GM21528 (cell line): Measurements from ENCODE around the gene HMGXB3.
"Not testable (repeated sequence)": the region's sequence is repeated elsewhere in the genome, so short reads cannot be mapped to it uniquely, and the experiment has no call there.

Experiments used
- ATAC-seq: cut with Tn5 transposase; IDR thresholded peaks from one replicate; pipeline ENCODE4 v1.9.1; 2021; ENCODE audit warnings: mild to moderate bottlenecking, moderate library complexity; ENCODE audit not compliant: unreplicated experiment, low FRiP score

The HMGXB3 gene

DNA sequence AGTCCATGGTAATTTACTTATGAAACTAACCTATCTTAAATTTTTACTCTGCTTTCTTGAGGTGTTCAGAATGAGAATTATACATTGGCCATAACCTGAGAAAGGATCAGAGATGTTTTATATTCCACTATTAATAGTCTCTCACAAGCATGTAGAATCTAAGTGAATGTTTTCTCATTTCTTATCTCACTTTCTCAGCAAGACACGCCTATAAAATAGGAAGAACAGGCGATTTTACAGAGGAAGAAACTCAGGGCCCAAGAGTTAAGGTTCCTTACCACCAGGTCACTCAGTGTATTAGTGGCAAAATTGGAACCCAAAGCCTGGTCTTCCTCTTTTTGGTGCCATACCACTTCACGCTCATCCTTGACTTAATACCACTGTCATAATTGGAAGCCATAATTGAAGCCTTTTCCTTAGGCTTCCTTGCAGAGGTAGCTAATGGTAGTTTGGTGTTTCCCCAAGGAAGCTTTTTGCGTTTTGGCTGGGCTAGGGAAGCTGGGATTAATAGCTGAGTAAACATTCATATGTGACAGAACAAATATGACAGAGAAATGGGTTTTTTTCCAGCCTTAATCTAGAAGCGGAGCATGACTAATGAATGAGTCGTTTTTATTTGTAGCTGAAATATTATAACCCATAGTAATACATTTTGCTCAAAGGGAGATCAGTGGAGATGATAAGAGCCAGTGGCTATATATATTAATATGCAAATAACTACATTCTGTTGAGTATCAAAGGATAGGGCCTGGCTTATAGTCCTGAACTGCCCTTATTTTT lies 16.9 kb downstream of the HMGXB3 start:
- ATAC-seq = no peak

DNA sequence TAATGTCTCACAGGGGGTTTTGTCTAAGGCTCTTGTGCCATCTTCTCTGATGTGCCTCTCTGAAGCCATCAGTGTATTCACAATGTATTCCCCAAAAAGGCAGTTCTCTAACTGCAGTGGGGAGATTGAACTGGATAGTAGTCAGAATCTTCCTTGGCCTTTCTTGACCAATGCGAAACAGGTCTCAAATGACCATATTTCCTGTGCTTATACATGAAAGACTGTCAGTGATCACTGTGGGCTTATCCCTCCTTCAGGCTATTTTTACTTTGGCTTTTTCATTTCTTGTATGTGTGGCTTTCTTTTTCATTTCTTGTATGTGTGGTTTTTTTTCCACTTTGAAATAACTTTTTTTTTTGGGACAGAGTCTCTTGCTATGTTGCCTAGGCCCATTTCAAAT lies 19.7 kb downstream of the HMGXB3 start:
- no peak for ATAC-seq

DNA sequence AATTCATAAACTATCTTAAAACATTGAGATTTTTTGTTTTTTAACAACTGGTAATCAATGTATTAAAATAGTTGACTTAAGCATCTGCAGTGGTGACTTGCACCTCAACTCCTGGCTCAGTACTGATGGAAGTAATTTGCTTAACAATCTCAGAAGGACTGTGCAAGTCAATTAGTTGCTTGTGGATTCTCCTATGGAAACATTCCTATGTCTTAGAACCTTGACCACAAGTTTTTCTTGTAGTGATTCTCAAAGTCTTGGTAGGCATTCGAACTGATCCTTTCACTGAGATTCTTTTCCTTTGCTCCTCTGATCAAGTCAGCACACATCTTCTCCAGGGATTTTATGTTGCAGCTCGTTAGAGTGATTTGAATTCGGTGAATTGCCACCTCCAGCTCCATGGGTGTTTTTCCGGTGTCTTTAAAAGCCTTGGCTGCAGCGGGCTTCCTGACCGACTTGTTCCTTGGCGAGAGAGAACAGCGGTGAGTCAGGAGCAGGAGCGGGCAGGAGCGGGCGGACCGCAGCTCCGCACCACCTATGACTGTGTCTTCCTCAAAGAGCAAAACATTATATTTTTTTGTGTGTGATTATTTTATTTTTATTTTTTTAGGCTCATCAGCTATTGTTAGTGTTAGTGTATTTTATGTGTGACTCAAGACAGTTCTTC lies 21.1 kb downstream of the HMGXB3 start:
- ATAC-seq = no peak

DNA sequence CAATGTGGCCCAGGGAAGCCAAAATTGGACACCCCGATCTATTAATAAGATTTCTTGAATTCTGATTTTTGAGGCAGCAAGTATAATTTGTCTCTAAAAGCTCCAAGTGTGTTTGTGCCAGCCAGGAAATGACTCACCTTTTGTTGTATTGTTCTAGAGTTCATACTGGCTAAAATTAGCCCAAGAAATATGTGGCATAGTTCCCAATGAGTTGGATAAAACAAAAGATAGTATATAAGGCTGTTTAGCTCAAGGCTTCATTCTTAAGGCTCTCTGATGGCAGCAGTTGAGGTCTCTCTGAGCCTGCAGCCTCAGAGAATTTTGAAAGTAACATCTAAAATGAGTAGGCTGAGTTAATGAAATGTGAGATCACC lies 21.6 kb downstream of the HMGXB3 start:
- no peak for ATAC-seq

DNA sequence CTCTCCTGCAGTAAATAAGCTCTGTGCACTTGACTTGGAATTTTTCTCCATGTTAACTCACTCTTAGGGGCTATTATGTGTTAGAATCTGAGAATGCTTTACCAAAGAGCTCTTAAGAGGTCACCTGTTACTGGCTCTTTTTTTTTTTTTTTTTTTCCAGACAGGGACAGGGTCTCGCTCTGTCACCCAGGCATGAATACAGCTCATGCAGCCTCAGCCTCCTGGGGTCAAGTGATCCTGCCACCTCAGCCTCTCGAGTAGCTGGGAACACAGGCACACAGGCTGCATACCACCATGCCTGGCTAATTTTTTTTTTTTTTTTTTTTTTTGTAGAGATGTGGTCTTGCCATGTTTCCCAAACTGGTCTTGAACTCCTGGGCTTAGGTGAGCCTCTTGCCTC lies 22.1 kb downstream of the HMGXB3 start:
- no peak for ATAC-seq

DNA sequence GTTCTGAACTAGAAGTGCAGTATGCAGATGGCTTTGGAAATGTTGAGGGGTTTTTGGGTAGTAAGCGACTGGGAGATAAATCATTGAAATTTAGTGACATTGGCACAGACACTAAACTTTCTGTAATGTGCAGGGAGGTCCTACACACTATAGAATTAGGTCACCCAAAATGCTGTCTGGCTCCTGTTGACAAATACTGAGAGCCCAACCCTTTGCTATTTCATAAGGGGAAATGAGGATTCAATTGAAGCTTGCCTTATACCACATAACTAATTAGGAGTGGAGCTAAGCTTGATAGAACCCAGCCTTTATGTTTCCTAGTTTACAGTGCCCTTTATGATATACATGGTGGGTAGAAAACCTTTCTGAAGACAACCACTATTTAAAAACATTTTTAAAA lies 22.6 kb downstream of the HMGXB3 start:
- ATAC-seq = no peak

DNA sequence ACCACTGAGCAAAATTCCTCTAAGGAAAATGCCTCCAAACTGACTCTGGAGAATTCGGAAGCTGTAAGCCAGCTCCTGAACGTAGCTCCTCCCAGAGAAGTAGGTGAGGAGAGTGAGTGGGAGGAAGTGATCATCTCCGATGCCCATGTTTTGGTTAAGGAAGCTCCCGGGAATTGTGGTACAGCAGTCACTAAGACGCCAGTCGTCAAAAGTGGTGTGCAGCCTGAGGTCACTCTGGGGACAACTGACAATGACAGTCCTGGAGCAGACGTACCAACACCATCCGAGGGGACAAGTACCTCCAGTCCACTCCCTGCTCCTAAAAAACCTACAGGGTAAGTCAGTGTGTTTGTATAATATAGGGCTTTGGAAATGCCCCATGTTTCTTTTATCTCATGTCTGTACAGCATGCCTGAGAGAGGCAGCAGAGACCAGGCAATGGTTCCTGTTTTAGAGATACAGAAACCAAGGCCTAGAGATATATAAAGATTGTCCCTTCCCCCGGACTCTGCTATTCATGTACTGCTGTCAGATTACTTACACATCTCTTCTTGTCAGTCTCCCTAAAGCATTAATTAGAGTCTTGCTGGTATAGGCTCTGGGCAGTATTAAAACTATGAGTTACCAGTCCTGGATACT lies 23.9 kb downstream of the HMGXB3 start:
- ATAC-seq = no peak

DNA sequence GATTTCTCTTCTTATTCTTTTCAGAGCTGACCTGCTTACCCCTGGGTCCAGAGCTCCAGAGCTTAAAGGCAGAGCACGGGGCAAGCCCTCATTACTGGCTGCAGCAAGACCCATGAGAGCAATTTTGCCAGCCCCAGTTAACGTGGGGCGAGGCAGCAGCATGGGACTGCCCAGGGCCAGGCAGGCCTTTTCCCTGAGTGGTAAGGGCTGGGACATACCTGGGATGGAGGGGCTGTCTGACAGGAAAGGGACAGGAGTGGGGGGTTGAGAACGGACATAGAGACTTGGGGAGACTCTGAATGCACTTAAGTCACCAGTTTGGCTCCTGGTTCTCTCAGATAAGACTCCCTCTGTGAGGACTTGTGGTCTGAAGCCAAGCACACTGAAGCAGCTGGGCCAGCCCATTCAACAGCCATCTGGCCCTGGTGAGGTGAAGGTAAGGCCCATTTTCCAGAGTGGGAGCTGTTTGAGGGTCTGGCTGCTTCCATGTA lies 26.2 kb downstream of the HMGXB3 start:
- no peak for ATAC-seq

DNA sequence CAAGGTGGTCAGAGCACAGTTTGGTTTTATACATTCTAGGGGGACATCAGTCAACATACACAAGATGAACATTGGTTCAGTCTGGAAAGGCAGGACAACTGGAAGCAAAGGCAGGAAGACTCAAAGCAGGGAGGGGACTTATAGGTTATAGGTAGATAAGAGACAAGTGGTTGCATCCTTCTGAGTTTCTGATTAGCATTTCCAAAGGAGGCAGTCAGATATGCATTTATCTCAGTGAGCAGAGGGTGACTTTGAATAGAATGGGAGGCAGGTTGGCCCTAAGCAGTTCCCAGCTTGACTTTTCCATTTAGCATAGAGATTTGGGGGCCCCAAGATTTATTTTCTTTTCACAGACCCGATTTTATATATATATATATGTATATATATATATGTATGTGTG lies 27.5 kb downstream of the HMGXB3 start:
- ATAC-seq = not testable (repeated sequence)

DNA sequence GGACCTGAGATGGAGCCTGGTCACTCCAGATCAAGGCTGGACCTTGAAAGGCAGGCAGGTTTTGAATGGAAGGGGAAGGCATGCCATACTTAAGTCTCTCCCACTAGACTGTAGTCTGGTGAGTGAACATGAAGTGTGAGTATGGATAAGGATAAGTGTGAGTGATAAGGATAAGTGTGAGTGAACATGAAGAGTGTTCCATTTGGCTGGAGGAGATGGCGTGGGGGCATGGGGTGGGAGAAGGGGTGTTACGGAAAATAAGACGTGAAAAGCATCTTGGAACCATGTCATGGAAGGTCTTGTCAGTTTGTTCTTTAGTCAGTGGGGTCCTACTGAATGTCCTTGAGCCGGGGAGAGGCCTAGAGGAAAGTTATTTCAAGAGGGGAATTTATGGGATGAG lies 32.8 kb downstream of the HMGXB3 start:
- ATAC-seq = no peak

DNA sequence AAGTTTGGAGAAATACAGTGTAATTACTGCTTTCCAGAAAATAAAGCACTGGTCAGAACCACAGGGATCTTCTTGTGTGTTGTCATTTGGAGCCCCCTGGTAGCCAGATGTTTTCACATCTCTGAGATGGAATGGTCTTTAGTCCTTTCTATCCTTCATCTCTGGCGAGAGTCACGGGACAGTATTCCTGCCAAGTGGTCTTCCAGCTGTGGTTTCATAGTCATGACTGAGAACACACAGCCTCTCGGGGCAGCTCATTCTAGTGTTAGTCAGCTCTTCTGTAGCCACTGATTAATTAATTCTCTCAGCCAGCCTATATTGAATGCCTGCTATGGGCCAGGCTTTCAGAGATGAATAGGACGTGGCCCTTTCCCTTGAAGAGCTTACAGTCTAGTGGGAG lies 34.1 kb downstream of the HMGXB3 start:
- no peak for ATAC-seq

DNA sequence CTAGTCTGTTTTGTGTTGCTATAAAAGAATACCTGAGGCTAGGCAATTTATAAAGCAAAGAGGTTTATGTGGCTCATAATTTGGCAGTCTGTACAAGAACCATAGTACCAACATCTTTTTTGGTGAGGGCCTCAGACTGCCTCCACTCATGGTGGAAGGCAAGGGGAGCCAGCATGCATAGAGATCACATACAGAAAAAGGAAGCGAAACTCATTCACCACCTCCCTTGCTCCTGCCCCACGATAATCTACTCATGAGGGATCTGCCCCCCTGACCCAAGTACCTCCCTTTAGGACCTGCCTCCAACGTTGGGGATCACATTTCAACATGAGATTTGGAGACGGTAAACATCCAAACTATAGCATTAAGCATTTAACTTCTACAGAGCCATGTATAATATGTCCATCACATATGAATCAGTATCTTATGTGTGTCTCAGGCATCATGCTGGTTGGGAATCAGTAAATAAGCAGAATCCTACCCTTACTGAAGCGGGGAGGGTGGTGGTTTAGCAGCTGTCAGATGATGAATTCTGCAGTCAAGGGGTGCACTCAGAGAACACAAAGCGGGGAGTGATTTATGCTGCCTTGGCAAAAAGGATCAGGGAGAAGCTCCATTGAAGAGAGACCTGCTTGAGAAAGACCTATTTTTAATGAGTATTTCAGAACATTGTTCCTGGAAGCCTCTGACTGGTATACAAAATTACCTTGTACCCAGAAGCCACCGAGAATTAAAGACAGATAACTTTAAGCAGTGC lies 34.8 kb downstream of the HMGXB3 start:
- ATAC-seq = peak; percentile 93

DNA sequence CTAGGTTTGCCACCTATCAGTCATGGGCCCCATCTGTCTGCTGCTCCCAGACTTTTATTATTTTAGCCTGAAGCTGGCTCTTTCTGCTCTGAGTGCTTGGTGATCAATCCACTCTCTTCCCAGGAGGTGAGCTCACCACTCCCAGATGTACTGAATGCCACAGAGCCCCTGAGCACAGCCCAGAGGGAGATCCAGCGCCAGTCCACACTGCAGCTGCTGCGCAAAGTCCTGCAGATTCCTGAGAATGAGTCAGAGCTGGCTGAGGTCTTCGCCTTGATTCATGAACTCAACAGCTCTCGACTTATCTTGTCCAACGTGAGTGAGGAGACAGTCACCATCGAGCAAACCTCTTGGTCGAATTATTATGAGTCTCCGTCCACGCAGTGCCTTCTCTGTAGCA lies 36.0 kb downstream of the HMGXB3 start:
- ATAC-seq = no peak

DNA sequence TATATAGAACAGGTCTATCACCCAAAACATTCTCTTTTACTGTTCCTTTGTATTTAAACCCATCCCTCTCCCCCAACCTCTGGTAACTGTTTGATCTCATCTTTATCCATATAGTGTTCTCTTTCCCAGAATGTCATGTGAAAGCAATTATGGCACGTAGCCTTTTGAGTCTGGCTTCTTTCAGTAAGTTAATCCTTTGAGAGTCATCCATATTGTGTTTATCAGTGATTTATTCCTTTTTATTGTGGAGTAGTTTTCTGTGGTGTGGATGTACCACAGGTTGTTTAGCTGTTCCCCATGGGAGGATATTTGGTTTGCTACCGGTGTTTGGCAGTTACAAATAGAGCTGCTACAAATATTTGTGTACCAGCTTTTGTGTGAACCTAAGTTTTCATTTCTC lies 38.0 kb downstream of the HMGXB3 start:
- ATAC-seq = no peak

DNA sequence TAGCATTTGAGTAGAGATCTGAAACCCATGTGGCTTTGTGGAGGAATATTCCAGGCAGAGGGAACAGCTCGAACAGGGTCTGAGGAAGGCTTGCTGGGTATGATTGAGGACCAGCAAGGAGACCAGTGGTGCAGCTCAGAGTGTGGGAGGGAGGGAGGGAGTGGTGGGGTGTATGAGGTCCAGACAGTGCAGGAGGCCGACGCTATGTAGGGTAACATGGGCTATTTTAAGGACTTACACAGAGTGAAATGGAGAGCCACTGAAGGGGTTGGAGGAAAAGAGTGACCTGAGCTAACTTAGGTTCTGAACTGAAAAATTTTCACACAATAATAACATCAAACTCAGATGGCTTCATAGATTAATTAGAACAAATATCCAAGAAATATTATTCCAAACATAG lies 41.9 kb downstream of the HMGXB3 start:
- no peak for ATAC-seq

DNA sequence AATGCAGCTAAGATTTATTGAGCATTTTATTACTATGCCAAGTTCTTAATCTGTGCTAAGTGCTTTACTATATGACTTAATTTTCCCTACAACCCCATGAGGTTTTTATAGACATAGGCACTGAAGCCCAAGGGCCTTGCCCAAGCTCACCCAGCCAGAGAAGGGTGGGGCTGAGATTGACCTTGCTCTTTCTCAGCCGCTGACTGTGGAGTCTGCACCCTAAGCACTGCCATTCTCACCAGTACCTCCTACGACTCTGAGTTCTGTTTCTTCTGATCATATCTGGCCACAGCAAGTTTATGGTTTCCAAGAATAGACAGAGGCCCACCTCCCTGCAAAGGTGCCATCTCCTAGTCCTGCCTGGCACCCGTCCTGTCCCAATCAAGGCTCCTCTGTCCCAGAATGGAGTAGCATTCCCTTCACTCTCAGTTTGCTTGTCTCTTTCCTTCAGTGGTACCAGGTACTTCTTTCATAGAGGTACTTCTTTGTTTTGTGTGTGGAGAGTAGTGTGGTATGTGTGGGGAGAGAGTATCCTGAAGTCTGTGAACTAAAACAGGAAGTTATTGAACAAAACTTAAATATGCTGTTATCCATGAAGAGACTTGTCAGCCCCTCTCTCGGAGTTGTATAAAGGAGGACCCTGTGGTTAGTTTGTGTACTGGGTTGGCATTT lies 43.3 kb downstream of the HMGXB3 start:
- ATAC-seq = no peak

DNA sequence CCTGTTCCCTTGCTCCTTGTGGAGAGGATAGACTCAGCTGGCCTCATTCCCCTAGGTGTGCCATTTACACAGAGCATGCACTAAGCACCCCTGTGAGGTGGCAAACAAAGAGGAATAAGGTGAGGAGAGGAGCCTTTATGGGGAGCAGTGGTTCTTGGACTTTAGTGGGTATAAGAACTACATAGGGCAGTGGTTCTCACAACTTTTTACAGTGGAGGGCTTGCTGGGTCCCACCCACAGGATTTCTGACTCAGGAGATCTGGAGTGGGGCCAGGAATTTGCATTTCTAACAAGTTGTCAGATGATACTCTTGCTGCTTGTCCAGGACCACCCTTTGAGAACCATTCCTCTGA lies 43.8 kb downstream of the HMGXB3 start:
- ATAC-seq = no peak

DNA sequence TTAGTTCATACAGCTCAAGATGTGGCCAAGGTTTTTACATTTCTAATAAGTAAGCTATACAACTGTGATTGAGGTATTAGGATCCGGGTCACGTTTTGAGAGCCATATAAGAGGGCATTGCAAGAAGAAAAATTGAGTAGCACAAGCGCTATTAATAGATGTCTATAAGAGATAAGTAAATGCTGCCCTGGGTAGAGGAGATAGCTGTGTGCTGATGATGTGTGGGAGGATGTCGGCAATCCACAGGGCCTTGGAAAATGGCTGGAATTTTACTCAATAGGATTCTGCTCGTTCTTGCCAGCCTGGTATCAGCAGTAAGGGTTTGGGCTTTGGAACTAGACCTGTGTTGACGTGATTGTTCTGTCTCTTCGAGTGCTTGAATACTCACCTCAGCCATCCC lies 44.2 kb downstream of the HMGXB3 start:
- ATAC-seq = no peak

DNA sequence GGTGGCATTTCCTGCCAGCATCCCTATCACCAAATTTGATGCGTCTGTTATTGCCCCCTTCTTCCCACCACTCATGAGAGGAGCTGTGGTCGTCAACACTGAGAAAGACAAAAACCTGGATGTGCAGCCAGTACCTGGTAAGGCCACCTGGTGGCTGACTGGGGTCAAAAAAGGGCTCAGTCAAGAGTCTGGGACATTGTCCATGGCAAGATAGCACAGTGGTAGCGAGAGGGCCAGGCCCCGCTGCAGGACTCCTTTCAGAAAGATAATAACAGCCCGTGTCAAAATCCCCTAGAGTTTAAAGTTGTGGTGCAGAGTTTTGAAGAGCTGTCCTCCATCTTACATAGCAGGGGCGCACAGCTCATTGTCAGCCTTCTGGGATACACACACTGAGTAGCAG lies 45.0 kb downstream of the HMGXB3 start:
- ATAC-seq = no peak

DNA sequence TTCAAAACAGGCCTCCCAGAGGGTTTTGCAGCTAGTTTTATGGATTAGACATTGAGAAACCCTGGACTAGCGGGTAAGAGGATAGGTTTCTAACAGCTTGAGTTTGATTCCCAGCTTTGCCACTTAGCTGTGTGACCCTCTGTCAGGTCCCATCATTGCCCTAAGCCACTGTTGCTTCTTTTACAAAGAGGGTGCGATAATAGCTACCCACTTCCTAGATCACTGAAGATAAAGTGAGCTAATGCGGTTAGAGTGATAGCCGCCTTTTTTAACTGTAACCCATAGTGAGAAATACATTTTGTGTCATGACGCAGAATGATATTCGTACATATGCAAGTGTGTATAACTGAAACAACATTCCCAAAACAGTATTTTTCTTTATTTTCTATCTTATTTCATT lies 45.5 kb downstream of the HMGXB3 start:
- no peak for ATAC-seq
